Liver (tissue), 9 donors: Measurements from ENCODE around the gene FLOT1. TPM values are rescaled to one million over a fixed set of nuclear protein-coding genes. Genes with fewer than 3 reads are reported as not detected.
A peak's percentile ranks its signal among the peaks of the same experiment; 100 is the strongest.

Source experiments
- DNase-seq: peaks from one replicate; pipeline ENCODE4 v3.0.0-alpha.2; 2017; ENCODE audit warnings: low spot score
- H3K27ac ChIP-seq, 2 donors: one replicate each; pipeline ENCODE4 v1.7.0; 2013; ENCODE audit warnings: inconsistent platforms in 2 of 2, low read length in 2 of 2, control low read depth in 1 of 2, low read depth in 1 of 2, mild to moderate bottlenecking in 1 of 2
- H3K27me3 ChIP-seq, 4 donors: one replicate each; pipeline versions ENCODE4 v1.6.1 to v1.7.0; 2013; ENCODE audit warnings: low read length in 3 of 4, inconsistent platforms in 1 of 4, mild to moderate bottlenecking in 1 of 4, moderate library complexity in 1 of 4; ENCODE audit not compliant: control insufficient read depth in 4 of 4, insufficient read depth in 4 of 4
- H3K36me3 ChIP-seq, 4 donors: one replicate each; pipeline versions ENCODE4 v1.6.1 to v1.7.0; 2013; ENCODE audit warnings: low read length in 3 of 4, mild to moderate bottlenecking in 3 of 4, low read depth in 1 of 4, moderate library complexity in 1 of 4; ENCODE audit not compliant: control insufficient read depth in 4 of 4, insufficient read depth in 3 of 4
- H3K4me1 ChIP-seq, 4 donors: one replicate each; pipeline versions ENCODE4 v1.6.1 to v1.7.0; 2013; ENCODE audit warnings: low read length in 3 of 4, mild to moderate bottlenecking in 3 of 4, moderate library complexity in 1 of 4; ENCODE audit not compliant: control insufficient read depth in 4 of 4, insufficient read depth in 4 of 4
- H3K4me3 ChIP-seq, 3 donors: one replicate each; pipeline versions ENCODE4 v1.6.1 to v1.7.0; 2013; ENCODE audit warnings: low read length in 3 of 3, control low read depth in 1 of 3, low read depth in 1 of 3, mild to moderate bottlenecking in 1 of 3
- H3K9ac ChIP-seq, 2 donors: one replicate each; pipeline ENCODE4 v1.7.0; 2013; ENCODE audit warnings: low read length in 2 of 2, mild to moderate bottlenecking in 2 of 2, moderate library complexity in 2 of 2, control low read depth in 1 of 2, low read depth in 1 of 2
- H3K9me3 ChIP-seq, 4 donors: one replicate each; pipeline versions ENCODE4 v1.6.1 to v1.7.0; 2013; ENCODE audit warnings: low read length in 3 of 4; ENCODE audit not compliant: control insufficient read depth in 4 of 4
- ATF3 ChIP-seq: IDR thresholded peaks from 2 replicates; pipeline ENCODE4 v1.6.1; 2016; ENCODE audit warnings: antibody characterized with exemption
- CTCF ChIP-seq: fragments of 150-350 bp; IDR thresholded peaks from 2 replicates; pipeline ENCODE4 v1.5.1; 2017; ENCODE audit warnings: improper control_type of control experiment, low read depth, low read length; ENCODE audit not compliant: missing input control
- EGR1 ChIP-seq, 2 donors: IDR thresholded peaks; 2 replicates each; pipeline ENCODE4 v1.6.1; 2016 to 2018; ENCODE audit warnings: antibody characterized with exemption in 2 of 2, low read depth in 2 of 2
- FOXA1 ChIP-seq: IDR thresholded peaks from 2 replicates; pipeline ENCODE4 v1.6.1; 2016; ENCODE audit warnings: antibody characterized with exemption
- FOXA2 ChIP-seq: IDR thresholded peaks from 2 replicates; pipeline ENCODE4 v1.6.1; 2016; ENCODE audit warnings: antibody characterized with exemption
- HNF4A ChIP-seq, 2 donors: conservative IDR thresholded peaks; 2 replicates each; pipeline ENCODE4 v1.6.1; 2016; ENCODE audit warnings: antibody characterized with exemption in 2 of 2, mild to moderate bottlenecking in 2 of 2
- HNF4G ChIP-seq: IDR thresholded peaks from 2 replicates; pipeline ENCODE4 v1.6.1; 2016; ENCODE audit warnings: antibody characterized with exemption
- JUND ChIP-seq, 2 donors: IDR thresholded peaks; 2 replicates each; pipeline ENCODE4 v1.6.1; 2016; ENCODE audit warnings: antibody characterized with exemption in 2 of 2
- MAX ChIP-seq: IDR thresholded peaks from 2 replicates; pipeline ENCODE4 v1.6.1; 2016; ENCODE audit warnings: antibody characterized with exemption
- NR2F2 ChIP-seq: IDR thresholded peaks from 2 replicates; pipeline ENCODE4 v1.6.1; 2016; ENCODE audit warnings: antibody characterized with exemption
- RAD21 ChIP-seq, 2 donors: IDR thresholded peaks; 2 replicates each; pipeline ENCODE4 v1.6.1; 2016; ENCODE audit warnings: antibody characterized with exemption in 2 of 2, mild to moderate bottlenecking in 2 of 2
- REST ChIP-seq: IDR thresholded peaks from 2 replicates; pipeline ENCODE4 v1.6.1; 2016; ENCODE audit warnings: antibody characterized with exemption, mild to moderate bottlenecking
- RXRA ChIP-seq, 2 donors: IDR thresholded peaks; 2 replicates each; pipeline ENCODE4 v1.6.1; 2017 to 2018; ENCODE audit warnings: antibody characterized with exemption in 2 of 2, mild to moderate bottlenecking in 1 of 2
- SP1 ChIP-seq: IDR thresholded peaks from 2 replicates; pipeline ENCODE4 v1.6.1; 2018; ENCODE audit warnings: antibody characterized with exemption, mild to moderate bottlenecking
- TAF1 ChIP-seq: conservative IDR thresholded peaks from 2 replicates; pipeline ENCODE4 v1.6.1; 2016; ENCODE audit warnings: antibody characterized with exemption, mild to moderate bottlenecking
- YY1 ChIP-seq: IDR thresholded peaks from 2 replicates; pipeline ENCODE4 v1.6.1; 2016; ENCODE audit warnings: antibody characterized with exemption, mild to moderate bottlenecking
- ZBTB33 ChIP-seq: IDR thresholded peaks from 2 replicates; pipeline ENCODE4 v1.6.1; 2016; ENCODE audit warnings: antibody characterized with exemption
- WGBS: extraction: QIAGEN DNeasy Blood & Tissue Kit; methylation state at CpG from one replicate; pipeline ENCODE4 v1.1.7; 2013; 5-methylcytosine and 5-hydroxymethylcytosine counted together
- polyA plus RNA-seq, 2 donors: library from polyadenylated mRNA; stranded (reverse) in 1 of 2; unstranded in 1 of 2; fragments of 200-250 nt in 1 of 2; fragments of >200 nt in 1 of 2; fragmentation: Nextera tagmentation in 1 of 2; extraction: Ambion mirVana in 1 of 2; gene quantifications; one replicate each; pipeline versions ENCODE4 v1.2.1 to v1.2.3, GENCODE V29; 2013 to 2015
- total RNA-seq, 2 donors: library from RNA; depleted of rRNA; stranded (reverse); fragments of >200 nt; gene quantifications; one replicate each; pipeline ENCODE4 v1.2.3, GENCODE V29; 2014
- donor health status: healthy.
- donor health status: healthy.
- donor health status: healthy.
- donor health status: healthy.
- donor health status: healthy.

The FLOT1 gene
- total and polyA plus RNA-seq, 4 donors = 38.6 to 99.8 (median 59.5) TPM

GRCh38 chr6:30686009-30686907 lies 56.2 kb downstream of the FLOT1 start, which contains the start of gene PPP1R18:
Gene PPP1R18, minus strand, starts transcription at chr6:30686645. Its CDS starts 627 bp downstream, at chr6:30686018.
- peak; percentile 66 for DNase-seq
- peaks cover 19 to 74% (median 57%) of the 10 kb centered on the region in 4 donors for H3K4me1 ChIP-seq
- no peaks in the 10 kb centered on the region for H3K36me3 ChIP-seq

GRCh38 chr6:30685157-30686008 lies 57.1 kb downstream of the FLOT1 start:
- peak overlapping the region; percentile 75 to 81 for H3K9ac ChIP-seq
- 61% methylated on average over 29 of the region's 29 CpGs for WGBS
- peak overlapping the region; percentile 60 to 94 (median 77) for H3K4me3 ChIP-seq

More at GRCh38 chr6:30686009-30686907, 56.2 kb downstream of the FLOT1 start, which contains the start of gene PPP1R18:
- Histone ChIP-seq H3K9ac (peak within 1 kb of the TSS; percentile 75 to 81), H3K9me3 (no peaks in the 10 kb centered on the region), H3K4me3 (peak within 1 kb of the TSS; percentile 60 to 94 (median 77)), H3K27me3 (no peaks in the 10 kb centered on the region), H3K27ac (peak within 1 kb of the TSS; percentile 97 to 99)
- TF ChIP-seq HNF4A (conservative IDR thresholded peaks at IDR 0.05) = peak in 1 of 2 donors; percentile 11
- peak in 1 of 2 donors; percentile 15 for TF ChIP-seq EGR1 (IDR thresholded peaks at IDR 0.05; ENCODE audit: low read depth in 2 of 2)
- no peak for TF ChIP-seq YY1
- WGBS = 4% methylated on average over 41 of the region's 41 CpGs

More at GRCh38 chr6:30685157-30686008, 57.1 kb downstream of the FLOT1 start:
- Histone ChIP-seq H3K36me3 (no peaks in the 10 kb centered on the region), H3K9me3 (no peaks in the 10 kb centered on the region), H3K4me1 (peaks cover 19 to 71% (median 53%) of the 10 kb centered on the region in 4 donors), H3K27me3 (no peaks in the 10 kb centered on the region), H3K27ac (peak overlapping the region; percentile 97 to 99)
- DNase-seq = no peak
- TF ChIP-seq FOXA1 (no peak), REST (no peak), YY1 (no peak), ZBTB33 (no peak), NR2F2 (no peak), FOXA2 (no peak), JUND (IDR thresholded peaks at IDR 0.05) (no peak), TAF1 (no peak), HNF4G (no peak), MAX (no peak), SP1 (no peak), RAD21 (IDR thresholded peaks at IDR 0.05) (no peak), ATF3 (no peak), EGR1 (IDR thresholded peaks at IDR 0.05; ENCODE audit: low read depth in 2 of 2) (no peak), HNF4A (conservative IDR thresholded peaks at IDR 0.05) (no peak), CTCF (no peak), RXRA (IDR thresholded peaks at IDR 0.05) (no peak)
